Measurements from ENCODE around the gene MAP2K2.
"Not testable (repeated sequence)": the region's sequence is repeated elsewhere in the genome, so short reads cannot be mapped to it uniquely, and the experiment has no call there.

The MAP2K2 gene

DNA sequence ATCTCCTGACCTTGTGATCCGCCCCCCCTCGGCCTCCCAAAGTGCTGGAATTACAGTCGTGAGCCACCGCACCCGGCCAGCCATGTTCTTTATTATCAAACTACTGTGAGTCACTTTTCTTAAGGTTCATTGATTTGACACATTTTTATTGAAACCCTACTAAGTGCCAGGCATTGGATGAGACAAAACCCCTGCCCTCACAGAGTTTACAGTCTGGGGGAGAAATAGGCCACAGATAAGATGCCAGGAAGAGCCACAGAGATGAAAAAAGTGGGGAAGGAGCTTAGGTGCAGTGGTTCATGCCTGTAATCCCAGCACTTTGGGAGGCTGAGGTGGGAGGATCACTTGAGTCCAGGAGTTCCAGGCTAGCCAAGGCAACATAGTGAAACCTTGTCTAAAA, 14.5 kb upstream of the MAP2K2 start (continued):
- TF ChIP-seq, protein P1, sequence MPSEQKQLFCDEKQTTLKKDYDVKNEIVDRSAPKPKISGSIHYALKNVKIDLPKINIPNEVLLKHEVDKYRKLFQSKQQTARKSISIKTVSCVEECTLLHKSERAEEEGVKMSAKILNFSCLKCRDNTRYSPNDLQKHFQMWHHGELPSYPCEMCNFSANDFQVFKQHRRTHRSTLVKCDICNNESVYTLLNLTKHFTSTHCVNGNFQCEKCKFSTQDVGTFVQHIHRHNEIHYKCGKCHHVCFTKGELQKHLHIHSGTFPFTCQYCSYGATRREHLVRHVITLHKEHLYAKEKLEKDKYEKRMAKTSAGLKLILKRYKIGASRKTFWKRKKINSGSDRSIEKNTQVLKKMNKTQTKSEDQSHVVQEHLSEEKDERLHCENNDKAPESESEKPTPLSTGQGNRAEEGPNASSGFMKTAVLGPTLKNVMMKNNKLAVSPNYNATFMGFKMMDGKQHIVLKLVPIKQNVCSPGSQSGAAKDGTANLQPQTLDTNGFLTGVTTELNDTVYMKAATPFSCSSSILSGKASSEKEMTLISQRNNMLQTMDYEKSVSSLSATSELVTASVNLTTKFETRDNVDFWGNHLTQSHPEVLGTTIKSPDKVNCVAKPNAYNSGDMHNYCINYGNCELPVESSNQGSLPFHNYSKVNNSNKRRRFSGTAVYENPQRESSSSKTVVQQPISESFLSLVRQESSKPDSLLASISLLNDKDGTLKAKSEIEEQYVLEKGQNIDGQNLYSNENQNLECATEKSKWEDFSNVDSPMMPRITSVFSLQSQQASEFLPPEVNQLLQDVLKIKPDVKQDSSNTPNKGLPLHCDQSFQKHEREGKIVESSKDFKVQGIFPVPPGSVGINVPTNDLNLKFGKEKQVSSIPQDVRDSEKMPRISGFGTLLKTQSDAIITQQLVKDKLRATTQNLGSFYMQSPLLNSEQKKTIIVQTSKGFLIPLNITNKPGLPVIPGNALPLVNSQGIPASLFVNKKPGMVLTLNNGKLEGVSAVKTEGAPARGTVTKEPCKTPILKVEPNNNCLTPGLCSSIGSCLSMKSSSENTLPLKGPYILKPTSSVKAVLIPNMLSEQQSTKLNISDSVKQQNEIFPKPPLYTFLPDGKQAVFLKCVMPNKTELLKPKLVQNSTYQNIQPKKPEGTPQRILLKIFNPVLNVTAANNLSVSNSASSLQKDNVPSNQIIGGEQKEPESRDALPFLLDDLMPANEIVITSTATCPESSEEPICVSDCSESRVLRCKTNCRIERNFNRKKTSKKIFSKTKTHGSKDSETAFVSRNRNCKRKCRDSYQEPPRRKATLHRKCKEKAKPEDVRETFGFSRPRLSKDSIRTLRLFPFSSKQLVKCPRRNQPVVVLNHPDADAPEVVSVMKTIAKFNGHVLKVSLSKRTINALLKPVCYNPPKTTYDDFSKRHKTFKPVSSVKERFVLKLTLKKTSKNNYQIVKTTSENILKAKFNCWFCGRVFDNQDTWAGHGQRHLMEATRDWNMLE (tag by site-specific recombination; conservative IDR thresholded peaks at IDR 0.05; ENCODE audit: low read depth), result no peak
- TF ChIP-seq IKZF3 (tag by site-specific recombination; IDR thresholded peaks at IDR 0.05) (no peak), ZNF239 (tag by site-specific recombination; IDR thresholded peaks at IDR 0.05) (no peak), WT1 (tag by site-specific recombination; IDR thresholded peaks at IDR 0.05) (no peak)

DNA sequence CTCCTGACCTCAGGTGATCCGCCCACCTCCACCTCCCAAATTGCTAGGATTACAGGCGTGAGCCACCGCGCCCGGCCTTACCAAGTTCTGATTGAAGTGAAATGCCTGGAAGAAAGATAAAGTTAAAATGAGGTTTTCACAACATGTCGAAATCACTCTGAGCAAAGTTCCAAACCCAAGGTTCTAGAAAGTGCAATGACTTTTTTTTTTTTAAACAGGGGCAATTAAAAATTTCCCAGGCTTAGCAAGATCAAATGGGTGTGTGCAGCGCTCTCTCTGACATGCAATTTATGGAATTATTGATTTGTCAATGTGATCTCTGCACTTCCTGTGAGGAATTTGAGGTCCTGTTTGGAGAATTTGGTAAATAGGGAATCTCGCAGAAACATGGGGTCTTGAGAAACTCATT, 12.8 kb upstream of the MAP2K2 start:
- Histone ChIP-seq H3K36me3 (ENCODE audit: control insufficient read depth in 2 of 2, insufficient read depth in 1 of 2, low read length in 2 of 2) (no peaks in the 10 kb centered on the region), H3K27ac (ENCODE audit: extremely low read depth, low read depth, low read length) (no peak overlapping the region), H3K4me3 (ENCODE audit: low read depth, low read length) (no peak overlapping the region), H3K9me3 (ENCODE audit: control insufficient read depth, insufficient read depth, low read depth, low read length) (no peaks in the 10 kb centered on the region), H3K4me1 (ENCODE audit: control insufficient read depth, insufficient read depth, low read length) (no peaks in the 10 kb centered on the region)
- TF ChIP-seq MZF1 (tag by site-specific recombination; IDR thresholded peaks at IDR 0.05; ENCODE audit: borderline replicate concordance) (no peak), ZNF843 (tag by site-specific recombination; IDR thresholded peaks at IDR 0.05) (no peak), ZNF555 (tag by site-specific recombination; conservative IDR thresholded peaks at IDR 0.05) (no peak), GLI4 (tag by site-specific recombination; IDR thresholded peaks at IDR 0.05) (no peak), ZNF16 (tag by site-specific recombination; IDR thresholded peaks at IDR 0.05; ENCODE audit: low read depth) (no peak), ZNF157 (tag by site-specific recombination; IDR thresholded peaks at IDR 0.05) (no peak), ZIC2 (tag by site-specific recombination; IDR thresholded peaks at IDR 0.05) (no peak), ZNF701 (tag by site-specific recombination; IDR thresholded peaks at IDR 0.05) (no peak), SP2 (tag by site-specific recombination; IDR thresholded peaks at IDR 0.05) (no peak), ZNF335 (tag by site-specific recombination; conservative IDR thresholded peaks at IDR 0.05) (no peak), ZNF354C (tag by site-specific recombination; IDR thresholded peaks at IDR 0.05; ENCODE audit: borderline replicate concordance, low read depth) (no peak), ZNF248 (tag by site-specific recombination; IDR thresholded peaks at IDR 0.05) (no peak), ZNF391 (tag by site-specific recombination; IDR thresholded peaks at IDR 0.05; ENCODE audit: borderline replicate concordance, low read depth) (no peak), ZNF302 (tag by site-specific recombination; IDR thresholded peaks at IDR 0.05; ENCODE audit: low read depth) (no peak)
- TF ChIP-seq, protein P2, sequence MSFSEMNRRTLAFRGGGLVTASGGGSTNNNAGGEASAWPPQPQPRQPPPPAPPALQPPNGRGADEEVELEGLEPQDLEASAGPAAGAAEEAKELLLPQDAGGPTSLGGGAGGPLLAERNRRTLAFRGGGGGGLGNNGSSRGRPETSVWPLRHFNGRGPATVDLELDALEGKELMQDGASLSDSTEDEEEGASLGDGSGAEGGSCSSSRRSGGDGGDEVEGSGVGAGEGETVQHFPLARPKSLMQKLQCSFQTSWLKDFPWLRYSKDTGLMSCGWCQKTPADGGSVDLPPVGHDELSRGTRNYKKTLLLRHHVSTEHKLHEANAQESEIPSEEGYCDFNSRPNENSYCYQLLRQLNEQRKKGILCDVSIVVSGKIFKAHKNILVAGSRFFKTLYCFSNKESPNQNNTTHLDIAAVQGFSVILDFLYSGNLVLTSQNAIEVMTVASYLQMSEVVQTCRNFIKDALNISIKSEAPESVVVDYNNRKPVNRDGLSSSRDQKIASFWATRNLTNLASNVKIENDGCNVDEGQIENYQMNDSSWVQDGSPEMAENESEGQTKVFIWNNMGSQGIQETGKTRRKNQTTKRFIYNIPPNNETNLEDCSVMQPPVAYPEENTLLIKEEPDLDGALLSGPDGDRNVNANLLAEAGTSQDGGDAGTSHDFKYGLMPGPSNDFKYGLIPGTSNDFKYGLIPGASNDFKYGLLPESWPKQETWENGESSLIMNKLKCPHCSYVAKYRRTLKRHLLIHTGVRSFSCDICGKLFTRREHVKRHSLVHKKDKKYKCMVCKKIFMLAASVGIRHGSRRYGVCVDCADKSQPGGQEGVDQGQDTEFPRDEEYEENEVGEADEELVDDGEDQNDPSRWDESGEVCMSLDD (tag by site-specific recombination; IDR thresholded peaks at IDR 0.05), result no peak
- TF ChIP-seq, protein P3, sequence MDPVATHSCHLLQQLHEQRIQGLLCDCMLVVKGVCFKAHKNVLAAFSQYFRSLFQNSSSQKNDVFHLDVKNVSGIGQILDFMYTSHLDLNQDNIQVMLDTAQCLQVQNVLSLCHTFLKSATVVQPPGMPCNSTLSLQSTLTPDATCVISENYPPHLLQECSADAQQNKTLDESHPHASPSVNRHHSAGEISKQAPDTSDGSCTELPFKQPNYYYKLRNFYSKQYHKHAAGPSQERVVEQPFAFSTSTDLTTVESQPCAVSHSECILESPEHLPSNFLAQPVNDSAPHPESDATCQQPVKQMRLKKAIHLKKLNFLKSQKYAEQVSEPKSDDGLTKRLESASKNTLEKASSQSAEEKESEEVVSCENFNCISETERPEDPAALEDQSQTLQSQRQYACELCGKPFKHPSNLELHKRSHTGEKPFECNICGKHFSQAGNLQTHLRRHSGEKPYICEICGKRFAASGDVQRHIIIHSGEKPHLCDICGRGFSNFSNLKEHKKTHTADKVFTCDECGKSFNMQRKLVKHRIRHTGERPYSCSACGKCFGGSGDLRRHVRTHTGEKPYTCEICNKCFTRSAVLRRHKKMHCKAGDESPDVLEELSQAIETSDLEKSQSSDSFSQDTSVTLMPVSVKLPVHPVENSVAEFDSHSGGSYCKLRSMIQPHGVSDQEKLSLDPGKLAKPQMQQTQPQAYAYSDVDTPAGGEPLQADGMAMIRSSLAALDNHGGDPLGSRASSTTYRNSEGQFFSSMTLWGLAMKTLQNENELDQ (tag by site-specific recombination; IDR thresholded peaks at IDR 0.05; ENCODE audit: low read depth), result no peak
- TF ChIP-seq, protein P4, sequence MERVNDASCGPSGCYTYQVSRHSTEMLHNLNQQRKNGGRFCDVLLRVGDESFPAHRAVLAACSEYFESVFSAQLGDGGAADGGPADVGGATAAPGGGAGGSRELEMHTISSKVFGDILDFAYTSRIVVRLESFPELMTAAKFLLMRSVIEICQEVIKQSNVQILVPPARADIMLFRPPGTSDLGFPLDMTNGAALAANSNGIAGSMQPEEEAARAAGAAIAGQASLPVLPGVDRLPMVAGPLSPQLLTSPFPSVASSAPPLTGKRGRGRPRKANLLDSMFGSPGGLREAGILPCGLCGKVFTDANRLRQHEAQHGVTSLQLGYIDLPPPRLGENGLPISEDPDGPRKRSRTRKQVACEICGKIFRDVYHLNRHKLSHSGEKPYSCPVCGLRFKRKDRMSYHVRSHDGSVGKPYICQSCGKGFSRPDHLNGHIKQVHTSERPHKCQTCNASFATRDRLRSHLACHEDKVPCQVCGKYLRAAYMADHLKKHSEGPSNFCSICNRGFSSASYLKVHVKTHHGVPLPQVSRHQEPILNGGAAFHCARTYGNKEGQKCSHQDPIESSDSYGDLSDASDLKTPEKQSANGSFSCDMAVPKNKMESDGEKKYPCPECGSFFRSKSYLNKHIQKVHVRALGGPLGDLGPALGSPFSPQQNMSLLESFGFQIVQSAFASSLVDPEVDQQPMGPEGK (tag by site-specific recombination; IDR thresholded peaks at IDR 0.05), result no peak
- TF ChIP-seq, protein P5, sequence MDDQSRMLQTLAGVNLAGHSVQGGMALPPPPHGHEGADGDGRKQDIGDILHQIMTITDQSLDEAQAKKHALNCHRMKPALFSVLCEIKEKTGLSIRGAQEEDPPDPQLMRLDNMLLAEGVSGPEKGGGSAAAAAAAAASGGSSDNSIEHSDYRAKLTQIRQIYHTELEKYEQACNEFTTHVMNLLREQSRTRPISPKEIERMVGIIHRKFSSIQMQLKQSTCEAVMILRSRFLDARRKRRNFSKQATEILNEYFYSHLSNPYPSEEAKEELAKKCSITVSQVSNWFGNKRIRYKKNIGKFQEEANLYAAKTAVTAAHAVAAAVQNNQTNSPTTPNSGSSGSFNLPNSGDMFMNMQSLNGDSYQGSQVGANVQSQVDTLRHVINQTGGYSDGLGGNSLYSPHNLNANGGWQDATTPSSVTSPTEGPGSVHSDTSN (CRISPR knock-in tag; IDR thresholded peaks at IDR 0.05), result no peak
- CTCF ChIA-PET, result no interaction called here
- POLR2A ChIA-PET, result no interaction called here

DNA sequence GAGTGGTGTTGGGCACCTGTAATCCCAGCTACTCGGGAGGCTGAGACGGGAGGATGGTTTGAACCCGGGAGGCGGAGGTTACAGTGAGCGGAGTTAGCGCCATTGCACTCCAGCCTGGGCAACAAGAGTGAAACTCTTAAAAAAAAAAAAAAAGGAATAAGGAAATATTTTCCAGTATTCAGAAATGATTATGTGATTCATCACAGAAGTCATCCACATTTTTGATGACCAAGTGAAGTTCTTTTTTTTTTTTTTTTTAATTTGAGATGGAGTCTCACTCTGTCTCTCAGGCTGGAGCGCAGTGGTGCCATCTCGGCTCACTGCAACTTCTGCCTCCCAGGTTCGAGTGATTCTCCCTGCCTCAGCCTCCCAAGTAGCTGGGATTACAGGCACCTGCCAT, 11.5 kb upstream of the MAP2K2 start:
- CTCF ChIA-PET, result interaction anchor here (0.6 kb wide), 1 partner anchor 266 kb away, joined by 3 read pairs; no protein-coding TSS in a partner anchor
- H3K4me3 ChIP-seq (ENCODE audit: low read depth, low read length); POLR2A ChIA-PET; H3K9me3 ChIP-seq (ENCODE audit: control insufficient read depth, insufficient read depth, low read depth, low read length); H3K27ac ChIP-seq (ENCODE audit: extremely low read depth, low read depth, low read length); H3K4me1 ChIP-seq (ENCODE audit: control insufficient read depth, insufficient read depth, low read length); H3K36me3 ChIP-seq (ENCODE audit: control insufficient read depth in 2 of 2, insufficient read depth in 1 of 2, low read length in 2 of 2): not testable (repeated sequence)

Measured in HEK293 (cell line).